ENCODE data around the gene CHST7.

DNA sequence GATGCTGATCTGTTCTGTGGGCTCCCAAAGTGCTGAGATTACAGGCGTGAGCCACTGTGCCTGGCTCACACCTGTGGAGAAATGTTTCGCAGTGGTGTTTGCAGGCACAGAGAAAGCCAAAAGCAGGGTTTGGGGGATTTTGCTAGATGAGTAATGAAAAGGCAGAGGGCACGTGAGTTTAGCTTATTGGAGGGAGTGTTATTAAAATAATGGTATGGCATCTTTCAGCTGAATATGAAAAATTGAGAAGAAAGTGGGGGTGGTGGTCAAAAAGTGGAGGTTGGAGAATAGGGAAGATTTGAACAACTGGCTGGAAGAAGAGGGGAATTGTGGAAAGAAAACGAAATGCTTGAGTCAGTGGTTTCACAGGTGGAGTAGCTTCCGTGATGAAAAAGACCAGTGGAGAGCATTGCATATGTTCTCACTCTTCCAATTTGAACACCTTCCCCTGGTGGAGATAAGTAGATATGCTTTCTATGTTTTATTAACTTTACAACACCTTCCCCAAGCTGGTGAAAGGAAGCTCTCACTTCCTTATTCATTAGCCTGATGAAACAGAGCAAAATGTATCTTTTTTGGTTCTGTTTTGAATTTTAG, 1.1 kb upstream of the CHST7 start:
- TF ChIP-seq, protein P1, sequence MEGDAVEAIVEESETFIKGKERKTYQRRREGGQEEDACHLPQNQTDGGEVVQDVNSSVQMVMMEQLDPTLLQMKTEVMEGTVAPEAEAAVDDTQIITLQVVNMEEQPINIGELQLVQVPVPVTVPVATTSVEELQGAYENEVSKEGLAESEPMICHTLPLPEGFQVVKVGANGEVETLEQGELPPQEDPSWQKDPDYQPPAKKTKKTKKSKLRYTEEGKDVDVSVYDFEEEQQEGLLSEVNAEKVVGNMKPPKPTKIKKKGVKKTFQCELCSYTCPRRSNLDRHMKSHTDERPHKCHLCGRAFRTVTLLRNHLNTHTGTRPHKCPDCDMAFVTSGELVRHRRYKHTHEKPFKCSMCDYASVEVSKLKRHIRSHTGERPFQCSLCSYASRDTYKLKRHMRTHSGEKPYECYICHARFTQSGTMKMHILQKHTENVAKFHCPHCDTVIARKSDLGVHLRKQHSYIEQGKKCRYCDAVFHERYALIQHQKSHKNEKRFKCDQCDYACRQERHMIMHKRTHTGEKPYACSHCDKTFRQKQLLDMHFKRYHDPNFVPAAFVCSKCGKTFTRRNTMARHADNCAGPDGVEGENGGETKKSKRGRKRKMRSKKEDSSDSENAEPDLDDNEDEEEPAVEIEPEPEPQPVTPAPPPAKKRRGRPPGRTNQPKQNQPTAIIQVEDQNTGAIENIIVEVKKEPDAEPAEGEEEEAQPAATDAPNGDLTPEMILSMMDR (IDR thresholded peaks at IDR 0.05; ENCODE audit: insufficient read depth, low read length) = no peak
- TF ChIP-seq POLR2AphosphoS5 (IDR thresholded peaks at IDR 0.05; ENCODE audit: low read depth) (no peak), SPI1 (IDR thresholded peaks at IDR 0.05; ENCODE audit: borderline replicate concordance, low read depth) (peak; percentile 74), GABPA (IDR thresholded peaks at IDR 0.05; ENCODE audit: low read depth) (no peak)
- TF ChIP-seq, protein P2, sequence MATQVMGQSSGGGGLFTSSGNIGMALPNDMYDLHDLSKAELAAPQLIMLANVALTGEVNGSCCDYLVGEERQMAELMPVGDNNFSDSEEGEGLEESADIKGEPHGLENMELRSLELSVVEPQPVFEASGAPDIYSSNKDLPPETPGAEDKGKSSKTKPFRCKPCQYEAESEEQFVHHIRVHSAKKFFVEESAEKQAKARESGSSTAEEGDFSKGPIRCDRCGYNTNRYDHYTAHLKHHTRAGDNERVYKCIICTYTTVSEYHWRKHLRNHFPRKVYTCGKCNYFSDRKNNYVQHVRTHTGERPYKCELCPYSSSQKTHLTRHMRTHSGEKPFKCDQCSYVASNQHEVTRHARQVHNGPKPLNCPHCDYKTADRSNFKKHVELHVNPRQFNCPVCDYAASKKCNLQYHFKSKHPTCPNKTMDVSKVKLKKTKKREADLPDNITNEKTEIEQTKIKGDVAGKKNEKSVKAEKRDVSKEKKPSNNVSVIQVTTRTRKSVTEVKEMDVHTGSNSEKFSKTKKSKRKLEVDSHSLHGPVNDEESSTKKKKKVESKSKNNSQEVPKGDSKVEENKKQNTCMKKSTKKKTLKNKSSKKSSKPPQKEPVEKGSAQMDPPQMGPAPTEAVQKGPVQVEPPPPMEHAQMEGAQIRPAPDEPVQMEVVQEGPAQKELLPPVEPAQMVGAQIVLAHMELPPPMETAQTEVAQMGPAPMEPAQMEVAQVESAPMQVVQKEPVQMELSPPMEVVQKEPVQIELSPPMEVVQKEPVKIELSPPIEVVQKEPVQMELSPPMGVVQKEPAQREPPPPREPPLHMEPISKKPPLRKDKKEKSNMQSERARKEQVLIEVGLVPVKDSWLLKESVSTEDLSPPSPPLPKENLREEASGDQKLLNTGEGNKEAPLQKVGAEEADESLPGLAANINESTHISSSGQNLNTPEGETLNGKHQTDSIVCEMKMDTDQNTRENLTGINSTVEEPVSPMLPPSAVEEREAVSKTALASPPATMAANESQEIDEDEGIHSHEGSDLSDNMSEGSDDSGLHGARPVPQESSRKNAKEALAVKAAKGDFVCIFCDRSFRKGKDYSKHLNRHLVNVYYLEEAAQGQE (IDR thresholded peaks at IDR 0.05; ENCODE audit: insufficient replicate concordance, low read depth) = no peak

Data from HL-60 (cell line).